GM23338 (cell line): ENCODE measurements around the gene SFMBT2.

Experiments used
- CREB1 ChIP-seq: fragments of 250-450 bp; sonication (Bioruptor Pico); IDR thresholded peaks from 2 replicates; pipeline ENCODE4 v1.5.0; 2020; ENCODE audit warnings: low read depth, mild to moderate bottlenecking, moderate library complexity
- EZH2 ChIP-seq: fragments of 200-600 bp; sonication (generic); IDR thresholded peaks from one replicate; pipeline ENCODE4 v1.8.0; 2017; ENCODE audit warnings: antibody characterized with exemption, mild to moderate bottlenecking, low read depth; ENCODE audit not compliant: unreplicated experiment
- JUNB ChIP-seq: IDR thresholded peaks from one replicate; pipeline ENCODE4 v1.6.1; 2016; ENCODE audit warnings: antibody characterized with exemption; ENCODE audit not compliant: unreplicated experiment
- STAT1 ChIP-seq: IDR thresholded peaks from one replicate; pipeline ENCODE4 v1.6.1; 2016; ENCODE audit warnings: antibody characterized with exemption; ENCODE audit not compliant: unreplicated experiment
- TF ChIP-seq, protein P1 (sequence below), 2 experiments: fragments of 200-600 bp in 1 of 2; sonication (generic) in 1 of 2; conservative IDR thresholded peaks; 2 replicates each; pipeline versions ENCODE4 v1.5.1 to v1.6.1; 2016 to 2017; ENCODE audit warnings: antibody characterized with exemption in 2 of 2, low read depth in 2 of 2, mild to moderate bottlenecking in 2 of 2, moderate library complexity in 1 of 2
- TF ChIP-seq, protein P2 (sequence below): IDR thresholded peaks from one replicate; pipeline ENCODE4 v1.6.1; 2018; ENCODE audit warnings: antibody characterized with exemption; ENCODE audit not compliant: unreplicated experiment

DNA sequence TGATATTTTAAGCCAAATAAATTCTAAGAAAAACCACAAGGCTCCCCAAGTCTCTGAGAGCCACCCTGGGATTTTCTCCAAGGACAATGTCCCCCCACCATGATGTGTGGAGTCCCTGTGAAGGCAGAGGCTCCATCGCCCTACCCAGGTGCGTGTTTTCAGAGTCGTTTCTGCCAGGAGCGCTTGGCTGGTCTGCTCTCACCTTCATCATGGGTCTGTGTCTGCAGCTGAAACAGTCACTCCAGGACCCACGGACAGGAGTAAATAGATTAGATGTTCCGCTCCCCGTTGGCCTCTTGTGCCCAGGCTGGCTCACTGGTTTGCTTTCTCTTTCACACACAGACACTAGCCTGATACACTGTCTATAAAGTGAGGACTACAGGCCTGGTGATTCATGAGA is 217.5 kb downstream of the SFMBT2 start:
- TF ChIP-seq, protein P1, sequence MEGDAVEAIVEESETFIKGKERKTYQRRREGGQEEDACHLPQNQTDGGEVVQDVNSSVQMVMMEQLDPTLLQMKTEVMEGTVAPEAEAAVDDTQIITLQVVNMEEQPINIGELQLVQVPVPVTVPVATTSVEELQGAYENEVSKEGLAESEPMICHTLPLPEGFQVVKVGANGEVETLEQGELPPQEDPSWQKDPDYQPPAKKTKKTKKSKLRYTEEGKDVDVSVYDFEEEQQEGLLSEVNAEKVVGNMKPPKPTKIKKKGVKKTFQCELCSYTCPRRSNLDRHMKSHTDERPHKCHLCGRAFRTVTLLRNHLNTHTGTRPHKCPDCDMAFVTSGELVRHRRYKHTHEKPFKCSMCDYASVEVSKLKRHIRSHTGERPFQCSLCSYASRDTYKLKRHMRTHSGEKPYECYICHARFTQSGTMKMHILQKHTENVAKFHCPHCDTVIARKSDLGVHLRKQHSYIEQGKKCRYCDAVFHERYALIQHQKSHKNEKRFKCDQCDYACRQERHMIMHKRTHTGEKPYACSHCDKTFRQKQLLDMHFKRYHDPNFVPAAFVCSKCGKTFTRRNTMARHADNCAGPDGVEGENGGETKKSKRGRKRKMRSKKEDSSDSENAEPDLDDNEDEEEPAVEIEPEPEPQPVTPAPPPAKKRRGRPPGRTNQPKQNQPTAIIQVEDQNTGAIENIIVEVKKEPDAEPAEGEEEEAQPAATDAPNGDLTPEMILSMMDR (conservative IDR thresholded peaks at IDR 0.05; ENCODE audit: low read depth in 2 of 2) = no peak
- TF ChIP-seq, protein P2, sequence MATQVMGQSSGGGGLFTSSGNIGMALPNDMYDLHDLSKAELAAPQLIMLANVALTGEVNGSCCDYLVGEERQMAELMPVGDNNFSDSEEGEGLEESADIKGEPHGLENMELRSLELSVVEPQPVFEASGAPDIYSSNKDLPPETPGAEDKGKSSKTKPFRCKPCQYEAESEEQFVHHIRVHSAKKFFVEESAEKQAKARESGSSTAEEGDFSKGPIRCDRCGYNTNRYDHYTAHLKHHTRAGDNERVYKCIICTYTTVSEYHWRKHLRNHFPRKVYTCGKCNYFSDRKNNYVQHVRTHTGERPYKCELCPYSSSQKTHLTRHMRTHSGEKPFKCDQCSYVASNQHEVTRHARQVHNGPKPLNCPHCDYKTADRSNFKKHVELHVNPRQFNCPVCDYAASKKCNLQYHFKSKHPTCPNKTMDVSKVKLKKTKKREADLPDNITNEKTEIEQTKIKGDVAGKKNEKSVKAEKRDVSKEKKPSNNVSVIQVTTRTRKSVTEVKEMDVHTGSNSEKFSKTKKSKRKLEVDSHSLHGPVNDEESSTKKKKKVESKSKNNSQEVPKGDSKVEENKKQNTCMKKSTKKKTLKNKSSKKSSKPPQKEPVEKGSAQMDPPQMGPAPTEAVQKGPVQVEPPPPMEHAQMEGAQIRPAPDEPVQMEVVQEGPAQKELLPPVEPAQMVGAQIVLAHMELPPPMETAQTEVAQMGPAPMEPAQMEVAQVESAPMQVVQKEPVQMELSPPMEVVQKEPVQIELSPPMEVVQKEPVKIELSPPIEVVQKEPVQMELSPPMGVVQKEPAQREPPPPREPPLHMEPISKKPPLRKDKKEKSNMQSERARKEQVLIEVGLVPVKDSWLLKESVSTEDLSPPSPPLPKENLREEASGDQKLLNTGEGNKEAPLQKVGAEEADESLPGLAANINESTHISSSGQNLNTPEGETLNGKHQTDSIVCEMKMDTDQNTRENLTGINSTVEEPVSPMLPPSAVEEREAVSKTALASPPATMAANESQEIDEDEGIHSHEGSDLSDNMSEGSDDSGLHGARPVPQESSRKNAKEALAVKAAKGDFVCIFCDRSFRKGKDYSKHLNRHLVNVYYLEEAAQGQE = no peak
- TF ChIP-seq EZH2 (no peak), JUNB (no peak), STAT1 (no peak), CREB1 (CRISPR knock-in tag) (no peak)
